ENCODE measurements around the gene CNFN.
"Not testable (repeated sequence)": the region's sequence is repeated elsewhere in the genome, so short reads cannot be mapped to it uniquely, and the experiment has no call there.

Gene CNFN

GRCh38 chr19:42351079-42351735, 38.9 kb downstream of the CNFN start:
- no peak for DNase-seq (ENCODE audit: low read depth)

- no peak for DNase-seq (ENCODE audit: low read depth)
Observed at GRCh38 chr19:42350417-42350816, 39.7 kb downstream of the CNFN start.

- DNase-seq (ENCODE audit: low read depth), result no peak
Observed at GRCh38 chr19:42349378-42350107, 40.6 kb downstream of the CNFN start.

- DNase-seq (ENCODE audit: low read depth), result no peak
Observed at GRCh38 chr19:42348211-42348610, 41.9 kb downstream of the CNFN start.

GRCh38 chr19:42345191-42345812, 44.8 kb downstream of the CNFN start:
- no peak for DNase-seq (ENCODE audit: low read depth)

- no peak for DNase-seq (ENCODE audit: low read depth)
Observed at GRCh38 chr19:42344336-42344893, 45.7 kb downstream of the CNFN start.

GRCh38 chr19:42343344-42344110, 46.6 kb downstream of the CNFN start:
- no peak for DNase-seq (ENCODE audit: low read depth)

- not testable (repeated sequence) for DNase-seq (ENCODE audit: low read depth)
Observed at GRCh38 chr19:42339922-42340321, 50.2 kb downstream of the CNFN start.

GRCh38 chr19:42339126-42339860, 50.8 kb downstream of the CNFN start:
- DNase-seq (ENCODE audit: low read depth), result not testable (repeated sequence)

Measured in stimulated activated CD4-positive, alpha-beta T cell treated with anti-CD3 and anti-CD28 coated beads, Interleukin-2, amount 100 ng/mL, for 4 hours (primary cell).